ENCODE measurements around the gene NUFIP1. TPM values are rescaled to one million over a fixed set of nuclear protein-coding genes. Genes with fewer than 3 reads are reported as not detected.

Gene NUFIP1
- total RNA-seq, 1 experiment from 2014 or later = 12.2 TPM

- no TSS peak for BruUV-seq (replicated peaks)
- Histone ChIP-seq H3K27me3 (ENCODE audit: insufficient read depth, low read length) (no peaks in the 10 kb centered on the region), H3K4me1 (ENCODE audit: control insufficient read depth in 1 of 2, insufficient read depth in 2 of 2, low read length in 2 of 2) (peaks cover 18 to 38% of the 10 kb centered on the region in 2 experiments), H3K9ac (ENCODE audit: low read length) (no peak overlapping the region), H3K4me3 (replicated peaks in 1 of 2; ENCODE audit: low read depth in 1 of 2, low read length in 2 of 2) (no peak overlapping the region), H3K27ac (ENCODE audit: low read depth, low read length) (no peak overlapping the region), H3K9me3 (ENCODE audit: control insufficient read depth in 1 of 2, insufficient read depth in 1 of 2, low read depth in 1 of 2, low read length in 2 of 2) (no peaks in the 10 kb centered on the region), H3K4me2 (ENCODE audit: low read length) (peak overlapping the region; percentile 54), H3K36me3 (ENCODE audit: control insufficient read depth in 1 of 2, insufficient read depth in 2 of 2, low read length in 2 of 2) (no peaks in the 10 kb centered on the region), H2AFZ (ENCODE audit: low read depth, low read length, poor library complexity, severe bottlenecking) (peak overlapping the region; percentile 76), H4K20me1 (ENCODE audit: insufficient read depth) (no peaks in the 10 kb centered on the region), H3K9me2 (ENCODE audit: insufficient read depth) (no peaks in the 10 kb centered on the region), H3K79me2 (ENCODE audit: insufficient read depth, low read length) (no peaks in the 10 kb centered on the region)
- DNase-seq (ENCODE audit: low read depth, low spot score) (peak; percentile 29), ATAC-seq (no peak)
- ChIA-PET POLR2A (no interaction called here), CTCF (interaction anchor here (1.3 kb wide), 2 partner anchors 14 to 51 kb away, joined by 3 to 4 read pairs; no protein-coding TSS in a partner anchor), RAD21 (ENCODE audit: low non-redundant PET in 1 of 2, low total read pairs in 2 of 2, uncharacterized antibody in 2 of 2, unreplicated experiment in 2 of 2) (interaction anchor here in 1 of 2 experiments (0.6 kb wide), 1 partner anchor 331 kb away, joined by 5 read pairs; no protein-coding TSS in a partner anchor)
- intact Hi-C loops (cut with micrococcal nuclease) = no loop called here
- TF ChIP-seq EGR1 (IDR thresholded peaks at IDR 0.05; ENCODE audit: low read depth) (no peak), FOSL1 (IDR thresholded peaks at IDR 0.05; ENCODE audit: low read depth) (no peak), EZH2phosphoT487 (IDR thresholded peaks at IDR 0.05; ENCODE audit: borderline replicate concordance) (no peak), POLR2AphosphoS5 (IDR thresholded peaks at IDR 0.05; ENCODE audit: low read depth, low read length) (no peak), JUND (IDR thresholded peaks at IDR 0.05) (no peak), CEBPB (IDR thresholded peaks at IDR 0.05; ENCODE audit: low read depth) (no peak), ATF3 (IDR thresholded peaks at IDR 0.05) (no peak), SP1 (IDR thresholded peaks at IDR 0.05; ENCODE audit: low read depth) (no peak), REST (IDR thresholded peaks at IDR 0.05; ENCODE audit: low read depth) (no peak), MAX (IDR thresholded peaks at IDR 0.05) (no peak), RAD21 (IDR thresholded peaks at IDR 0.05; ENCODE audit: low read depth) (no peak)
Observed at GRCh38 chr13:44921931-44922758, 67.1 kb downstream of the NUFIP1 start.

All from HCT116 (cell line).